ENCODE measurements around the gene MLLT3.

MLLT3 gene

GRCh38 chr9:20508242-20508641 lies 114.1 kb downstream of the MLLT3 start:
- peak; percentile 31 for DNase-seq

DNA sequence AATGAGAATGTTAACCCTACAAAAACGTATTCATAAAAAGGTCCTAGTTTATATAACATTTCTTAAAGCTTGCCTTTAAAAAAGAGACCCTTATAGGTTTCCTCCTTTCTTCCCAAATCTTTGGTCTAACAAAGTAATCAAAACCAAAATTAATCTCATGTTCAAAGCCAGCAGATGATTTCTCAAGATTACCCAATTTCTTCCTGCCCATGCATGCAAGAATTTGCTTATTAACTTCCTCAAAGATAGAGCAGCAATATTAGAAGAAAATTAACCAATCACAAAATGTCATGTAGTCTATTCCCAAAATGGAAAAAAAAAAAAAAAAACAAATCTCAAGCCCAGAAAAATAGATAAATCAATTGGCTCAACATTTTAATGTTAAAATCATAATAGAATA lies 114.9 kb downstream of the MLLT3 start:
- no peak for DNase-seq

DNA sequence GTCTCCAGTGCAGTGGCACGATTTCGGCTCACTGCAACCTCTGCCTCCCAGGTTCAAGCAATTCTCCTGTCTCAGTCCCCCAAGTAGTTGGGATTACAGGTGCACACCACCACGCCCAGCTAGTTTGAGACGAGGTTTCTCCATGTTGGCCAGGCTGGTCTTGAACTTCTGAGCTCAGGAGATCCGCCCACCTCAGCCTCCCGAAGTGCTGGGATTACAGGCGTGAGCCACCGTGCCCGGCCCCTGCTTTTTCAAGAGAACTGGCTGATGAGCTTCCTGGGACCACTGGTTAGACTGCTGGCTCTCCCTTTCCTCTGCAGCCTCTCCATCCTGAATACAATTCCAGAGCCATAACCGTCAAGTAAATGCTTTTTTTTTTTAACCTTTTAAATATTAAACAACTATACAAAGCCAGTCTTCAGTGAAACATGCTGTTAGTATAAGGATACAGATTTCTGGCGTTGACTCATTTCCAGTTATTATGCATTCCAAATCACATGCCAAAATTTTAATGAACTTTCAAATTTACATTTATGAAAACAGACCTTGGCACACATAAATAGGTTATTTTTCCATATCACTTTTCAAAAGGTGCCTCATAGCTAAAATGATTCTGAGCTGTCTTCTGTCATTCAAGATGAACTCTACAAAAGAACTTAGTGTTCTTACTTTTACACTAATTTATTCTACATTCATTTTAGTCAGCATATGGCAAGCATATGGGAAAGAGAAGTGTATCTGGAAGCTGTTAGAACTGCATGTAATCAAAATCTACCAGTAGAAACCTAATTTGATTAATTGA lies 116.0 kb downstream of the MLLT3 start:
- no peak for DNase-seq

DNA sequence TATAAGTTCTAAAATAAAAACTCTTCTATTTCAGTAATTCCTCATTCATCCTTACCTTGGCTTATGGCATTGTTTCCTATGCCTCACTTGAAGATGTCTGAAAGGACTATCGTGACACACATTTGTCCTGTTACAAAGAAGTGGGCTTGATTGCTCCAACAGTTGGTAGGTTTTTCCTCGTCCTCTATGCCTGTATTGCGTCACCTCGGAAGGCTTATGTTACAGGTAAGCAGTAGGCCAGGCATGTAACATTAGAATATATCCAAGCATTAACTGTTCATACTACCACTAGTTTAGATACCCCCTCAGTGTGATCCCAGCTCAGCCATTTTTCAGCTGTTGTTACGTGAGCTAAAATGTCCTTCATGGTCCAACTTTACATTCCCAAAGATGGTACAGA lies 116.7 kb downstream of the MLLT3 start:
- no peak for DNase-seq

DNA sequence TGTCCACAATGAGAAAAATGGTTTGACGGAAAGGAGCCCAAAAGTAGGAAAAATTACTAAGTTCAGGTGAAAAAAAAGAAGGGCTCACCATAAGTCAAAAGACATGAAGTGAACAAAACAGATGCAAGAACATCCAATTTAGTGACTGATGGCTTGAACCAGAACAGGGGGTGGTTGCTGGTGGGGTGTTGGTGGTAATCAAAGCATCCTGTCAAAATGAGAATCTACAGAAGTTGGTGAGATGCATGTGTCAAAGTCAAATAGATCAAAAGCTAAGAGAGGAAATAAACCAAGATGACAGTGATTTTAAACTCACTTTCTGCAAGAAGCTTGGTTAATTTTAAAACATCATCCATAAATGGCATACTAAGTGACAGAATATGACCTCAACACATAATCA lies 117.4 kb downstream of the MLLT3 start:
- DNase-seq: no peak

- DNase-seq: no peak
Observed at GRCh38 chr9:20500101-20500500, 122.2 kb downstream of the MLLT3 start.

DNA sequence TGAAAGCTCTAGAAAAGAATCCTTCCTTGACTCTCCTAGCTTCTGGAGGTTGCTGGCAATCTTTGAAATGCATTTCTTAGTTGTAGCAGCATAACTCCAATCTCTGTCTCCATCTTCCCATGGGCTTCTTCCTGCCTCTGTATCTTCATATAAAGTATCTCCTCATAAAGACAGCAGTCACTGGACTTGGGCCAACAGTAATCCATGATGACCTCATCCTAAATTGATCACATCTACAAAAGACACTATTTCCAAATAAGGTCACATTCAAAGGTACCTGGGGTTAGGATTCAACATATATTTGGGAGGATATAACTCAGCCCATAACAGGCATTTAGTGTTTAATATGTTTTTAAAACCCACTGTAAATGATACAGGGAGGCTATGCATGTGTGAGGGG lies 123.3 kb downstream of the MLLT3 start:
- peak; percentile 18 for DNase-seq

DNA sequence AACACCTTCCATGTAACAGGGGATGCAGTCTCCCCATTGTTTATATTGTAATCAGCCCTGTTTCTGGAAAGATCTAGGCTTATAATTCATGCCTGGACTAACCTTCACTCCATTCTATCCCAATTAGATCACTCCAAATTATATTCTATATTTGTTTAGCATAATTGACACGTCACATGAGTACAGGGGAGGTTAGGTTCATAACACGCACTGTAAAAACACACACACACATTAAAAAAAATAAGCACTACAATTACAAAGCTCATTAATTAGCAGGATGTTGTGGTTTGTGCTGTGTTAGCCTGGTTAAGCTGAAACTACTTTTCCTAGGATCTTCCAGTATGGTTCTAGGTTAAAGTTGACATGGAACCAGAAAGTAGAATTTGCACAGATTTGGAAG lies 126.0 kb downstream of the MLLT3 start:
- DNase-seq: no peak

DNA sequence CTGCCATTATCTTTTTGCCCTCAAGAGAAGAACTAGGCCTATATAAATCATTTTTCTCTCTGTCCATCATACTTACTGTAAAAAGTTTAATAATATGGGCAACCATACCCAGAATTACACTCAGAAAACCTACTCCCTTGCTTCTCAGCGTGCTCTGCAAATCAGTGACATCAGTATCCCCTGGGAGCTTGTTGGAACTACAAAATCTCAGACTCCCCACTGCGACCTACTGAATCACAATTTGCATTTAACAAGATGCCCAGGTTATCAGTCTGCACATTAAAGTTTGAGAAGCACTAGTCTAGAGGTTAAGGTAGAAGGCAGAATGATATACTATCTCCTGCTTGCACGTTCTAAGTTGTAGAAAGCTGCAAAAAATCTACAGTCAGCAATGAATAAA lies 127.2 kb downstream of the MLLT3 start:
- no peak for DNase-seq

DNA sequence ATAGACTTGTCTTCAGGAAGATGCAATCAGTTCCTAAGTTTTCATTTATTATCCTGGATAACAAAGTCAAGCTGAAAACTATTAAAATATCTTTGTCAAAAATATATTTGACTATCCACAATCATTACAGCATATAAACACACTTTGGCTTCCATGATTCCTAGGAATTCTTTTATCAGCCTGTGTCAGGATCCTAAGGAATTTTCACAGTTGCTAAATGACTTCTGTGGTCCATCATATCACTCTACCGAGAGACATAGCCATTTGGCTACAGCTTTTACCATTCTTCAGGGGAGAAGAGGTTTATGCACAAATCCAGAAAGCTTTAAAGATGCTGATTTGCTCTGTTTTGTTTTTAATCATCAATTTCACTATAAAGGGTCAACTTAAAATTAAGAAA lies 128.3 kb downstream of the MLLT3 start:
- DNase-seq: no peak

- DNase-seq: no peak
Observed at GRCh38 chr9:20492772-20493171, 129.5 kb downstream of the MLLT3 start.

GRCh38 chr9:20491612-20492011 lies 130.7 kb downstream of the MLLT3 start:
- DNase-seq: no peak

DNA sequence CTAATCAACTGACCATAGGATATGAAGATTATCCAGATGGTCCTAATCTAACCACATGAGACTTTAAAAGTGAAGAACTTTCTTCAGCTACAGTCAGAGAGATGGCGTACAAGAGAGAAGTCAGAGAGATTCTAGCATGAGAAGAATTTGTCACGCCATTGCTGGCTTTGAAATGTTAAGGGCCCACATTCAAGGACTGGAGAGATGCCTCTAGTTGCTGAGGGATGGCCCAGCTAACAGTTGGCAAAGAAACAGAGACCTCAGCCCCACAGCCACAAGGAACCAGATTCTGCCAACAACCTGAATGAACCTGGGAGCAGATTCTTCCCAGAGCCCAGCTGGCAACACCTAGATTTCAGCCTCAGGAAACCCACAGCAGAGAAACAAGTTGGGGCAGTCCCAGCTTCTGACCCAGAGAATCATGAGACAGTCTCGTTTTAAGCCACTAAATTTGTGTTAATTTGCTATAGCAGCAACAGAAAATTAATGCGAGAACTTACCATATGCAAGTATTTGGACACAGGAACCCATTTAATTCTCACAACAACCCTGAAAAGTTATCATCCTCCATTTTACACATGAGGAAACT lies 132.0 kb downstream of the MLLT3 start:
- DNase-seq: no peak

DNA sequence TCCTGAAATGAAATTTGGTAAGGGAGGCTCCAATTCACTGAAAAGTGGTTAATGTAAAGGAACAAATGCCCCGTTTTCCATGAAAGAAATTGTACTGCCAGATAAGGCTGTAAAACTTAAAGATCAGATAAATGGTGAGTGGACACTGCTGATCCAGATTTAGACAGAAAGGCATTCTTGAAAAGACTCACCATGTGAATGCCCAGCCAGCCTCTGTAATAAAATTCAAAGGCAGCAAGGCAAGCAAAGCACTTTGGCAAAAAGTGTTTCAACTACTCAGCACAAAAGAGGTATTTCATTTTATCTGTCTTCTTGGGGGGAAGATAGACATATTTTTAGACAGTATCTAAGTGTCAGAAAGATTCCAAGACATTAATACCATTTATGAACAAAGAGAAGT lies 133.6 kb downstream of the MLLT3 start:
- no peak for DNase-seq

- DNase-seq: no peak
Observed at GRCh38 chr9:20486552-20486951, 135.7 kb downstream of the MLLT3 start.

DNA sequence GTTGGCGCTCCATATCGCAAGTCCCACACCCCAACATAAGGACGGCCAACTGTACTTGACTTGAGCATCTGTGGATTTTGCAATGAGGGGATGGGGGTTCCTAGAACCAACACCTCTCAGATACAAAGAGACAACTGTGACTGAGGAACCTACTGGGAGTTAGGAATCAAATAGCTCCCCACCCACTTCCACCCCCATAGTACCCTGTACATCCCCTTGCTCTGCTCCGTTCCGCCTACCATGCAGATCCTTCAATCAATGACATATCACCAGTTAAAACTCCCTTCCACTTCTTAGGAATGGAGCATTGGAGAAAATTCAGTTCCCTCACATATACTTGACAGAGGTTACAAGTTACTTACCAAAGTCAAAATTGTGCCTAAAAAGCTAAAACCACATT lies 140.9 kb downstream of the MLLT3 start:
- no peak for DNase-seq

GRCh38 chr9:20480249-20480648 lies 142.1 kb downstream of the MLLT3 start:
- DNase-seq: no peak

- no peak for DNase-seq
Observed at GRCh38 chr9:20479419-20480155, 142.7 kb downstream of the MLLT3 start.

- DNase-seq: no peak
Observed at GRCh38 chr9:20478786-20479185, 143.5 kb downstream of the MLLT3 start.

- DNase-seq: no peak
Observed at GRCh38 chr9:20477940-20478620, 144.2 kb downstream of the MLLT3 start.

DNA sequence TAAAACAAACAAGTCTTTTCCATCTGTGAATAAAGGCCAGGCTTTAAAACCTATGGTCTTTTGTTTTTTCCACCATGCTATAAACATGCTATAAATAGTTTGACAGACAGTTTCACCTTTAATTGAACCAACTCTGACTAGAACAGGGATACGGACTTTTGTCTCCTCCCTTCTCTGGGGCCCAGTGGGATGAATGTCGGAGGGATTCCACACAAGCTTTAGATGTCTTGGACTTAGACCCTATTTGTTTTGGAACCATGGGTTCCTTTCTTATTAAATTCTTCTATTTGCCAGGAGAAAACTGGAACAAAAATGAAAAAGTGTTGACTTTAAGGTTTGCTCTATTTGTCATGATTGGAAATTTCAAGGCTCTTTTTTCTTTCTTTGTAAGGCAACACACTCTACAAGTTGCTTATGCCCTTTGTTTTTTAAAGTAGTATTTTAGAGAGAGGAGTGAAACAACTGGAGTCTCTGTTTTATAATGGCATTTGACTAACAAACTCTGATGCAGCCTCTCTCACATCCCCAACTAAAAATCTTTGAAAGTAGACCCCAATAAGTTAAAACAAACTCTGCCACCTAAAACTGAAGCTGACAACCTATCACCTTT lies 145.3 kb downstream of the MLLT3 start:
- DNase-seq: no peak

DNA sequence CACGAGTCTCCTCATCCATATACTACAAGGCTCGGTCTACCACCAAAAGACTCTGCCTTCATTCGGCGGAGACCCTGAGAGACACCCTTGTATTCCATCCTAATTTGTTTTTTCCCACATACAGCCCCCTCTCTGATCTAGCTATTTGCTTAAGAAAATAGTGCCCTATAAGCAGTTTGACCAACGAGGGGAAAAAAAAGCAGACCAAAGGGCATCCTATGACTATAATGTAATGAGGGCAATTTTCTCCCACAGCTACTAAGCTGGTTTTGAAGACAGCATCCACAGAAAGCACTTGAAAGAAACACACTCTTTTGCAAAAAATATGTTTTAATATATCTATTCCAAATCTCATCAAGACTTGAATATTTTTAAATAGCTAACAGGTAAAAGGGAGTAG lies 147.8 kb downstream of the MLLT3 start:
- DNase-seq: no peak

DNA sequence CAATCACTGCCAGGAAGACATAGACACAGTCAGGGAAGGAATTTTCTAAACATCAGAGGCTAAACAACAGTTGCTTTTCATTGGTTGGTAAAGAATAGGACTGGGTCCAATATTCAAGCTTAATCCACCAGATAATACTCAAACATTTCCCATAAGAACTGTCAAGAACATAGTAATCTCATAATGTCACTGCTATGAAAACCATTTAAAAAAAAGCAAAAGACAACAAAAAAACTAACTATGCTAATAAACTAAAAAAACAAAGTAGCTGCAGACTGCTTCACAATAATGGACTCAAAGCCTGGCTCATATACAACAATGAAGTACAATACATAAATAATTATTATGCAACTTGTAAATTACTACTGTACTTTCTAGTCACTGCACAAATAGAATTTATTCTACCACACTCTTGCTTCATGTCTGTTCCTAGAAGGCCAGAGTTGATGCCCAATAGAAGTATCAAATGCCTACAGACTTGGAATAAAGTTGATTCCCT lies 148.7 kb downstream of the MLLT3 start:
- DNase-seq: no peak

Data from EL (cell line).